ENCODE data around the gene PRSS50.

DNA sequence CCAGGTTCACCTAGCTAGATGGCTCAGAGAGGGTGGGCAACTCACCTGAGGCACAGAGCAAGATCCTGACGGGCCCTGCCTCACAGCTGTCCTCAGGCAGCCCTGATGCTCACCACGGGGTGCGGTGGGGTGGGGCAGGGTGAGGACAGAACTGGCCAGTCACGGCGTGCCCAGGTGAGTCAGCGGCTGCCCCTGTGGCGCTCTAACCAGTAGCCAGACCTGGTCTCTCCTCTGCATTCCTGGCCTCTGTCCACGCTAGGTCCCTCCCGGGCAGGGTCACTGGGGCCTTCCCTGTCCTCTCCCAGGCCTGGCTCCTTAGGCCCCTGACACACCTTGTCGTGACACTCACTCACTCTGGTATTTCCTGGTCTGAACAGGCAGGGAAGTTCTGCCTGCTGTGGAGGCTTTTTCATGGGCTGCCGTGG lies 25.1 kb downstream of the PRSS50 start:
- TF ChIP-seq, protein P1, sequence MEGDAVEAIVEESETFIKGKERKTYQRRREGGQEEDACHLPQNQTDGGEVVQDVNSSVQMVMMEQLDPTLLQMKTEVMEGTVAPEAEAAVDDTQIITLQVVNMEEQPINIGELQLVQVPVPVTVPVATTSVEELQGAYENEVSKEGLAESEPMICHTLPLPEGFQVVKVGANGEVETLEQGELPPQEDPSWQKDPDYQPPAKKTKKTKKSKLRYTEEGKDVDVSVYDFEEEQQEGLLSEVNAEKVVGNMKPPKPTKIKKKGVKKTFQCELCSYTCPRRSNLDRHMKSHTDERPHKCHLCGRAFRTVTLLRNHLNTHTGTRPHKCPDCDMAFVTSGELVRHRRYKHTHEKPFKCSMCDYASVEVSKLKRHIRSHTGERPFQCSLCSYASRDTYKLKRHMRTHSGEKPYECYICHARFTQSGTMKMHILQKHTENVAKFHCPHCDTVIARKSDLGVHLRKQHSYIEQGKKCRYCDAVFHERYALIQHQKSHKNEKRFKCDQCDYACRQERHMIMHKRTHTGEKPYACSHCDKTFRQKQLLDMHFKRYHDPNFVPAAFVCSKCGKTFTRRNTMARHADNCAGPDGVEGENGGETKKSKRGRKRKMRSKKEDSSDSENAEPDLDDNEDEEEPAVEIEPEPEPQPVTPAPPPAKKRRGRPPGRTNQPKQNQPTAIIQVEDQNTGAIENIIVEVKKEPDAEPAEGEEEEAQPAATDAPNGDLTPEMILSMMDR (IDR thresholded peaks at IDR 0.05): no peak
- TF ChIP-seq EP300 (IDR thresholded peaks at IDR 0.05): no peak
- no peak for TF ChIP-seq POLR2A (IDR thresholded peaks at IDR 0.05)
